ENCODE results near the gene SMARCE1. TPM values are rescaled to one million over a fixed set of nuclear protein-coding genes. Genes with fewer than 3 reads are reported as not detected.

SMARCE1 gene
- total and polyA plus RNA-seq, 7 donors, result 49.6 to 64.7 (median 59.9) TPM

DNA sequence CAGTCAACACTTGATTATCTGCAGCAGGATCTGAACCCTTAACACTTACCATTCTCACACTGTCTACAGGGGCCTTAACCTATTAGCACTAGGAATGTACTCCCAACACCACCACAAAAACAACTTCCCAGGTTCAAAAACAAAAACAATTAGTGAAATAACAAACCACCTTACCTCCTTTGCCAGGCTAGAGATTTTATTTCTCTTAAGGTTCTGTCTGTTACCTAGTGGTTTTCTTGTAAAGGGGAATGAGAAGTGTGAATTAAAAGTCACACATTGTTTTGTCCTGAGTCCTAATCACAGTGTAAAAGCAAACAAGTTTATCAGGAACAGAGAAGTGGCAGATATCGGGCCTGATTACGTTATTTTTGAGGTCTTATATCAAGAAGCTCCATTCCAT lies 9.7 kb downstream of the SMARCE1 start:
- intact Hi-C loops (cut with DNase I), result no loop called here
- Histone ChIP-seq H3K27ac (no peak overlapping the region), H3K27me3 (ENCODE audit: insufficient read depth in 3 of 3, low read length in 2 of 3) (no peaks in the 10 kb centered on the region), H3K4me3 (no peak overlapping the region), H3K36me3 (ENCODE audit: insufficient read depth in 1 of 2, low read depth in 1 of 2) (peaks cover 0 to 87% of the 10 kb centered on the region in 2 donors), H3K9me3 (no peaks in the 10 kb centered on the region), H3K4me1 (no peaks in the 10 kb centered on the region)
- 87 to 97% (median 89%) methylated on average over 2 of the region's 2 CpGs for whole genome bisulfite sequencing, 3 donors
- ATAC-seq (no peak), DNase-seq (no peak)
- no peak for TF ChIP-seq CTCF (IDR thresholded peaks at IDR 0.05)

DNA sequence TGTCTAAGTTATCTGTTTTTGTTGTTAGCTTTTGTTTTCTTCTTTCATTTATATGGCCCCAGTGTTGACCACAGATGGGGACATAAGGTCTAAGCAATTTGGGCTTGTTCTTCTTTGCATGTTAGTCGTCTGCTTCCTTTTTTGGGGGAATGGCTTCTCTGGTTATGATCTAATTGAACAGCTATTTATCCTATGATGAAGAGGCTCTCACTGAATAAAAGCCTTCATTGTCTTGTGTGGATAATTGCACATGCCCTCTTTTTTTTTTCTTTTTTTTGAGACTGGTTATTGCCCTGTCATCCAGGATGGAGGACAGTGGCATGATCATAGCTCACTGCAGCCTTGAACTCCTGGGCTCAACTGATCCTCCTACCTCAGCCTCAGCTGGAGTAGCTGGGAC lies 13.7 kb downstream of the SMARCE1 start:
- Histone ChIP-seq H3K27me3 (ENCODE audit: insufficient read depth in 3 of 3, low read length in 2 of 3) (no peaks in the 10 kb centered on the region), H3K27ac (no peak overlapping the region), H3K36me3 (ENCODE audit: insufficient read depth in 1 of 2, low read depth in 1 of 2) (peaks cover 5 to 93% of the 10 kb centered on the region in 2 donors), H3K9me3 (no peaks in the 10 kb centered on the region), H3K4me3 (no peak overlapping the region), H3K4me1 (no peaks in the 10 kb centered on the region)
- no peak for TF ChIP-seq CTCF (IDR thresholded peaks at IDR 0.05)
- ATAC-seq (no peak), DNase-seq (no peak)
- 48 to 53% (median 52%) methylated on average over 1 of the region's 1 CpG for WGBS, 3 donors
- intact Hi-C loops (cut with DNase I), result no loop called here

- Histone ChIP-seq H3K4me3 (no peak overlapping the region), H3K36me3 (ENCODE audit: insufficient read depth in 1 of 2, low read depth in 1 of 2) (peaks cover 5 to 100% of the 10 kb centered on the region in 2 donors), H3K4me1 (no peaks in the 10 kb centered on the region), H3K27me3 (ENCODE audit: insufficient read depth in 3 of 3, low read length in 2 of 3) (no peaks in the 10 kb centered on the region), H3K9me3 (no peaks in the 10 kb centered on the region), H3K27ac (no peak overlapping the region)
- intact Hi-C loops (cut with DNase I), result no loop called here
- WGBS, 3 donors, result 73 to 81% (median 76%) methylated on average over 9 of the region's 9 CpGs
- ATAC-seq (no peak), DNase-seq (no peak)
- no peak for TF ChIP-seq CTCF (IDR thresholded peaks at IDR 0.05)
Observed at GRCh38 chr17:40632216-40632615, 15.4 kb downstream of the SMARCE1 start.

DNA sequence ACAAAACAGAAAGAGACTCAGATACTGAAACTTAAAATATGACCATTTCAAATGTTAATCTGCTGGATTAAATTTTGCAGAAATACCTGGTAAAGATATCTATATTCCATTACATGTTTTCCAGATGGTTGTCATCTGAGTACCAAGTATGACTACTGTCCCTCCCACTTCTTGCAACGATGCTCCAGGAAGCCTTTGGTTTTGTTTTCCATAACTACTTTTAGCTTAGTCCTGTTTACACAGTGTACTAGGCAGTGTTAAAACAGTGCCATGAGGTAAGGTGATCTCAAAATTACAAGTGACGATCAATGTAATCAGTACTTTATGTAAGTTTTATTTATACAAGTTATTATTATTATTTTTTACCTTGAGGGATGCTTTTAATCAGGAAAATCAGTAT lies 17.8 kb downstream of the SMARCE1 start:
- no peaks in the 10 kb centered on the region for H3K27me3 ChIP-seq (ENCODE audit: insufficient read depth in 3 of 3, low read length in 2 of 3)
- H3K4me3 ChIP-seq, result no peak overlapping the region
- DNase-seq (no peak), ATAC-seq (no peak)
- H3K4me1 ChIP-seq, result no peaks in the 10 kb centered on the region
- H3K9me3 ChIP-seq, result no peaks in the 10 kb centered on the region
- H3K36me3 ChIP-seq (ENCODE audit: insufficient read depth in 1 of 2, low read depth in 1 of 2), result peaks cover 5 to 76% of the 10 kb centered on the region in 2 donors
- no peak for TF ChIP-seq CTCF (IDR thresholded peaks at IDR 0.05)
- WGBS, 3 donors, result 13 to 30% (median 24%) methylated on average over 2 of the region's 2 CpGs
- no peak overlapping the region for H3K27ac ChIP-seq
- intact Hi-C loops (cut with DNase I), result loop anchor here (10.0 kb wide), 2 partner anchors 95 to 165 kb away; partner anchors contain the start of gene KRT28 (in 1 of the 2)

DNA sequence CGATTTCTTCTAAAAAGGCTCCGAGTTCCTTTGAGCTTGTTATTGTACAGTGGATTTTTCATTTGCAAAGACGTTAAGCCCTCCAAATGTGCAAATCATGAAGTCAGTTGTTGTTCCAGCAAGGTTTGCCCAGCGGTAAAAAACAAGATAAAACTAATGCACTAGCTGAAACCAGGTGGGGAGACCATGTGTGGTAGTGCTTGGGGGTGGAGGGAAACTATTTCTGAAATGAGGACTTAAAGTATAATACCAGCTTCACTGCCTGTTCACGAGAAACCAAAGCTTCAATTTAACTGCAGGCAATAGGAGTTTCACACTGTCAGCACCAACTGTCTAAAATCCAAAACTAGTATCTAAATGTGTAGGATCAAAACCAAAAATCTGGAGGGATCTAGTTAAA lies 22.3 kb downstream of the SMARCE1 start:
- no peaks in the 10 kb centered on the region for H3K4me1 ChIP-seq
- no peaks in the 10 kb centered on the region for H3K9me3 ChIP-seq
- WGBS, 3 donors, result 43 to 51% (median 49%) methylated on average over 5 of the region's 5 CpGs
- TF ChIP-seq CTCF (IDR thresholded peaks at IDR 0.05), result no peak
- peaks cover 0 to 14% (median 0%) of the 10 kb centered on the region in 3 donors for H3K27me3 ChIP-seq (ENCODE audit: insufficient read depth in 3 of 3, low read length in 2 of 3)
- H3K27ac ChIP-seq, result no peak overlapping the region
- no peak for DNase-seq
- no peak overlapping the region for H3K4me3 ChIP-seq
- H3K36me3 ChIP-seq (ENCODE audit: insufficient read depth in 1 of 2, low read depth in 1 of 2), result peaks cover 3 to 31% of the 10 kb centered on the region in 2 donors
- intact Hi-C loops (cut with DNase I), result loop anchor here (10.0 kb wide), 2 partner anchors 99 to 169 kb away; partner anchors contain the start of gene KRT28 (in 1 of the 2)
- no peak for ATAC-seq

Measured in psoas muscle (tissue), 8 donors.